Measurements from ENCODE around the gene ZNF628. TPM values are rescaled to one million over a fixed set of nuclear protein-coding genes. Genes with fewer than 3 reads are reported as not detected.

The ZNF628 gene
- total and polyA plus RNA-seq, 2 of the 4 experiments (the other 2 are of a cell fraction): 0.18 to 1.9 TPM

DNA sequence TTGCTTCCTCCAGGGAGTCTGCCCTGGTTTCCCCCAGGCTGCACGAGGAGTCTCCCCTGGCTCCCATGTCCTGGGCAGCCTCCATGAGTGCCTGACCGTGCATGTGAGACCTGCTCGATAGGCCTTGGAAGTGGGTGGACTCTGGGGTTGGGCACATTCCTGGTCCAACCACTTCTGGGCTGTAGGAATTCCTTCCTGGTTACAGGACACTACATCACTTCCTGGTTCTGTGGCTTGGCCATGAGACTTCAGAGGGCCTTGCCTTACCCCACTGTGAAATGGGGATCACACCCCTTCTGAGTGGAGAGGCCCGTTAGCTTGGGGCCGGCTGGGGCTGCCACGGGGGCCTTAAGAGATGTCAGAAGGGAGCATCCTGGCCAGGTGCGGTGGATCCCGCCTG lies 4.0 kb upstream of the ZNF628 start:
- BruUV-seq (replicated peaks): no TSS peak
- Histone ChIP-seq H3K4me1 (ENCODE audit: control insufficient read depth, insufficient read depth, low read length) (peaks cover 9% of the 10 kb centered on the region), H3K4me2 (ENCODE audit: low read depth, low read length) (no peak overlapping the region), H4K20me1 (ENCODE audit: insufficient read depth, low read length) (no peaks in the 10 kb centered on the region), H3K9me3 (ENCODE audit: control insufficient read depth, insufficient read depth, low read length) (no peaks in the 10 kb centered on the region), H2BK20ac (ENCODE audit: low read depth, low read length) (no peak overlapping the region), H2AFZ (replicated peaks; ENCODE audit: low read length, poor library complexity) (peak overlapping the region; percentile 79), H2AK5ac (ENCODE audit: low read depth, low read length) (no peak overlapping the region), H3K79me1 (ENCODE audit: low read depth in 1 of 2, low read length in 2 of 2) (peaks cover 0 to 11% of the 10 kb centered on the region in 2 experiments; a peak in 2 of 4 replicates), H3K36me3 (ENCODE audit: control insufficient read depth, insufficient read depth, low read length) (no peaks in the 10 kb centered on the region), H3K4me3 (ENCODE audit: insufficient read depth, low read depth, low read length) (no peak overlapping the region), H3K9me1 (ENCODE audit: insufficient read depth, low read length) (peaks cover 8% of the 10 kb centered on the region; the same call in 1 of the 2 replicates), H3K56ac (ENCODE audit: extremely low read depth, insufficient read depth, low read length) (no peak overlapping the region), H3K9ac (ENCODE audit: low read depth, low read length) (no peak overlapping the region), H3K14ac (replicated peaks; ENCODE audit: low read depth, low read length) (peak overlapping the region; percentile 50; the same call in 1 of the 2 replicates), H3K4ac (ENCODE audit: low read depth, low read length) (0 out of 2 replicates have a peak overlapping the region, but pooled peaks have one; percentile 25), H2BK5ac (ENCODE audit: low read depth, low read length, poor library complexity, severe bottlenecking) (no peak overlapping the region), H3K18ac (ENCODE audit: low read depth, low read length) (no peak overlapping the region), H2BK120ac (ENCODE audit: low read depth, low read length) (peak overlapping the region; percentile 1; the same call in 1 of the 2 replicates), H3K23ac (ENCODE audit: low read depth, low read length) (no peak overlapping the region), H2AK9ac (replicated peaks; ENCODE audit: low read depth, low read length, poor library complexity) (peak overlapping the region; percentile 60), H4K8ac (ENCODE audit: low read depth in 2 of 2, low read length in 2 of 2) (peak overlapping the region in 1 of 2 experiments; percentile 66; a peak in 3 of 4 replicates), H2BK15ac (ENCODE audit: low read depth, low read length) (no peak overlapping the region), H4K5ac (ENCODE audit: low read depth, low read length) (peak overlapping the region; percentile 38), H3K27me3 (ENCODE audit: control insufficient read depth, insufficient read depth, low read length) (no peaks in the 10 kb centered on the region), H3K27ac (ENCODE audit: insufficient read depth, low read length) (no peak overlapping the region), H4K91ac (ENCODE audit: insufficient read depth, low read depth, low read length) (peak overlapping the region; percentile 41; the same call in 1 of the 2 replicates)
- ATAC-seq (ENCODE audit: low read depth): no peak
- intact Hi-C loops (cut with micrococcal nuclease) (no loop called here), dilution Hi-C loops (cut with HindIII; ENCODE audit: low sequenced_read_pairs, unreplicated experiment) (no loop called here), in situ Hi-C loops (cut with MboI; ENCODE audit: low sequenced_read_pairs) (no loop called here)
- DNase-seq: peak; percentile 79
- CTCF ChIA-PET: no interaction called here
- 90% methylated on average over 6 of the region's 8 CpGs; no CpG with 5 or more reads in 1 of the 2 experiments for WGBS, 2 experiments (ENCODE audit: extremely low coverage in 2 of 2, insufficient read length in 1 of 2)
- TF ChIP-seq CHD1 (IDR thresholded peaks at IDR 0.05; ENCODE audit: low read depth, low read length) (no peak), BHLHE40 (IDR thresholded peaks at IDR 0.05; ENCODE audit: low read depth, low read length) (0 out of 2 replicates have a peak, but pooled peaks have one; percentile 25)
- POLR2A ChIA-PET (ENCODE audit: unreplicated experiment): no interaction called here
